ENCODE results near the gene UGT1A1. TPM values are rescaled to one million over a fixed set of nuclear protein-coding genes. Genes with fewer than 3 reads are reported as not detected.

Gene UGT1A1
- total RNA-seq, 4 donors from 2014 or later = 4.4 to 11.3 (median 6.9) TPM

- DNase-seq = no peak
- TF ChIP-seq CTCF (IDR thresholded peaks at IDR 0.05) = no peak
- no peak for TF ChIP-seq EP300 (IDR thresholded peaks at IDR 0.05; ENCODE audit: low read depth)
- no peak for TF ChIP-seq POLR2A (IDR thresholded peaks at IDR 0.05)
- TF ChIP-seq POLR2AphosphoS5 (IDR thresholded peaks at IDR 0.05) = no peak
- Histone ChIP-seq H3K9me3 (no peaks in the 10 kb centered on the region), H3K4me3 (no peak overlapping the region), H3K36me3 (no peaks in the 10 kb centered on the region), H3K27ac (no peak overlapping the region), H3K27me3 (peaks cover 2% of the 10 kb centered on the region), H3K4me1 (no peaks in the 10 kb centered on the region)
- 91% methylated on average over 4 of the region's 4 CpGs; no CpG with 5 or more reads in 1 of the 2 donors for WGBS, 2 donors (ENCODE audit: low coverage in 1 of 2)
- in situ Hi-C loops (cut with MboI; ENCODE audit: low pct_ligation_motif_present in 1 of 4, low pct_unique_long_range_greater_than_20kb in 1 of 4, low sequenced_read_pairs in 3 of 4) (no loop called here), intact Hi-C loops (cut with DNase I; ENCODE audit: low total_unique reads) (no loop called here)
These were observed 19.7 kb downstream of the UGT1A1 start for GRCh38 chr2:233779722-233780121.

GRCh38 chr2:233780771-233781170 lies 20.7 kb downstream of the UGT1A1 start:
- Histone ChIP-seq H3K4me1 (no peaks in the 10 kb centered on the region), H3K9me3 (no peaks in the 10 kb centered on the region), H3K27me3 (peaks cover 3% of the 10 kb centered on the region), H3K27ac (no peak overlapping the region), H3K36me3 (no peaks in the 10 kb centered on the region), H3K4me3 (no peak overlapping the region)
- intact Hi-C loops (cut with DNase I; ENCODE audit: low total_unique reads) = no loop called here
- TF ChIP-seq POLR2AphosphoS5 (IDR thresholded peaks at IDR 0.05) (no peak), EP300 (IDR thresholded peaks at IDR 0.05; ENCODE audit: low read depth) (no peak), POLR2A (IDR thresholded peaks at IDR 0.05) (no peak), CTCF (IDR thresholded peaks at IDR 0.05) (no peak)
- no peak for DNase-seq
- 68 to 75% methylated on average over 4 of the region's 4 CpGs for WGBS, 2 donors (ENCODE audit: low coverage in 1 of 2)
- in situ Hi-C loops (cut with MboI; ENCODE audit: low pct_ligation_motif_present in 1 of 4, low pct_unique_long_range_greater_than_20kb in 1 of 4, low sequenced_read_pairs in 3 of 4) = no loop called here

GRCh38 chr2:233789554-233789953 lies 29.5 kb downstream of the UGT1A1 start:
- no peaks in the 10 kb centered on the region for H3K9me3 ChIP-seq
- no peak for TF ChIP-seq POLR2A (IDR thresholded peaks at IDR 0.05)
- TF ChIP-seq CTCF (IDR thresholded peaks at IDR 0.05) = no peak
- no peak for TF ChIP-seq EP300 (IDR thresholded peaks at IDR 0.05; ENCODE audit: low read depth)
- no peak for TF ChIP-seq POLR2AphosphoS5 (IDR thresholded peaks at IDR 0.05)
- intact Hi-C loops (cut with DNase I; ENCODE audit: low total_unique reads) = loop anchor here (5.0 kb wide), 1 partner anchor 1772 kb away; no protein-coding TSS in a partner anchor
- in situ Hi-C loops (cut with MboI; ENCODE audit: low pct_ligation_motif_present in 1 of 4, low pct_unique_long_range_greater_than_20kb in 1 of 4, low sequenced_read_pairs in 3 of 4) = no loop called here
- H3K27ac ChIP-seq = no peak overlapping the region
- no peak for DNase-seq
- no peaks in the 10 kb centered on the region for H3K36me3 ChIP-seq
- H3K4me3 ChIP-seq = no peak overlapping the region
- H3K27me3 ChIP-seq = peaks cover 3% of the 10 kb centered on the region
- WGBS, 2 donors (ENCODE audit: low coverage in 1 of 2) = 96% methylated on average over 5 of the region's 7 CpGs; no CpG with 5 or more reads in 1 of the 2 donors
- H3K4me1 ChIP-seq = no peaks in the 10 kb centered on the region

DNA sequence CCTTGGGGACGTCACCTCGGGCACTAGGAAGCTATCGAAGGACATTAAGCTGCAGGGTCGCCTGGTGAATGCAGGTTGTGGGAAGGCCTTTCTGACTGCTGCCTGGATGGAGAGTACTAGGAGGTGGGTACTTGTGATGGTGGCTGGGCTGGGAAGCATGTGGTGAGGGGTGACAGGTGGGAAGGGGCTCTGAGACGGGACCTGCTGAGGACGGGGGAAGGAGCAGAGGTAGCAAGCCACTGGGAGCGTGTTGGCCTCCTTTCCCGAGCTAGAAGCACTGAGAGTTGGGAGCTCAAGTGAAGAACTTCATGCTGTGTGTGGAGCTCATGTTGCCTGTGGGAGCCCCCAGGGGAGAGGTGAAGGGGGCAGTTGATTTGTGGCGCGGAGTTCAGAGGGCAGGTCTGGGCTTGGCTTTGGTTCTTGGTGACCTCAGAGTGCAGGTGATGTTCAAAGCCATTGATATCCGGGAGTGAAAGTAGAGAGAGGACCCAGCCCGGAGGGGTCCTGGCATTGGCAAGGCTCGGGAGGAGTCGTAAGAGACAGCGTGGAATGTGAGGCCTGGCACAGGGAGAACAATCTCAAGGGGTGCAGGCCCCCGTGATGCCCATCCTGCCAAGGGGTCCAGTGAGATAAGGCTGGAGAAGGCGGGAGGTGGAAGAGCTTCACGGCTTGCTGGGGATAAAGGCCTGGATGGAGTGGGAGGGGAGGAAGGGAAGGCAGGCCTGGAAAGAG lies 31.2 kb downstream of the UGT1A1 start:
- Histone ChIP-seq H3K4me1 (no peaks in the 10 kb centered on the region), H3K36me3 (no peaks in the 10 kb centered on the region), H3K9me3 (no peaks in the 10 kb centered on the region), H3K27ac (no peak overlapping the region), H3K27me3 (no peaks in the 10 kb centered on the region), H3K4me3 (no peak overlapping the region)
- TF ChIP-seq CTCF (IDR thresholded peaks at IDR 0.05) = no peak
- TF ChIP-seq POLR2AphosphoS5 (IDR thresholded peaks at IDR 0.05) = no peak
- no peak for TF ChIP-seq POLR2A (IDR thresholded peaks at IDR 0.05)
- no peak for TF ChIP-seq EP300 (IDR thresholded peaks at IDR 0.05; ENCODE audit: low read depth)
- in situ Hi-C loops (cut with MboI; ENCODE audit: low pct_ligation_motif_present in 1 of 4, low pct_unique_long_range_greater_than_20kb in 1 of 4, low sequenced_read_pairs in 3 of 4) (no loop called here), intact Hi-C loops (cut with DNase I; ENCODE audit: low total_unique reads) (no loop called here)
- no peak for DNase-seq
- WGBS, 2 donors (ENCODE audit: low coverage in 1 of 2) = 77 to 87% methylated on average over 7 to 18 of the region's 18 CpGs

All from transverse colon (tissue), 4 donors.